ENCODE data around the gene WDR46. TPM values are rescaled to one million over a fixed set of nuclear protein-coding genes. Genes with fewer than 3 reads are reported as not detected.

Gene WDR46
- total RNA-seq, 1 experiment from 2014 or later, result 99.2 TPM

DNA sequence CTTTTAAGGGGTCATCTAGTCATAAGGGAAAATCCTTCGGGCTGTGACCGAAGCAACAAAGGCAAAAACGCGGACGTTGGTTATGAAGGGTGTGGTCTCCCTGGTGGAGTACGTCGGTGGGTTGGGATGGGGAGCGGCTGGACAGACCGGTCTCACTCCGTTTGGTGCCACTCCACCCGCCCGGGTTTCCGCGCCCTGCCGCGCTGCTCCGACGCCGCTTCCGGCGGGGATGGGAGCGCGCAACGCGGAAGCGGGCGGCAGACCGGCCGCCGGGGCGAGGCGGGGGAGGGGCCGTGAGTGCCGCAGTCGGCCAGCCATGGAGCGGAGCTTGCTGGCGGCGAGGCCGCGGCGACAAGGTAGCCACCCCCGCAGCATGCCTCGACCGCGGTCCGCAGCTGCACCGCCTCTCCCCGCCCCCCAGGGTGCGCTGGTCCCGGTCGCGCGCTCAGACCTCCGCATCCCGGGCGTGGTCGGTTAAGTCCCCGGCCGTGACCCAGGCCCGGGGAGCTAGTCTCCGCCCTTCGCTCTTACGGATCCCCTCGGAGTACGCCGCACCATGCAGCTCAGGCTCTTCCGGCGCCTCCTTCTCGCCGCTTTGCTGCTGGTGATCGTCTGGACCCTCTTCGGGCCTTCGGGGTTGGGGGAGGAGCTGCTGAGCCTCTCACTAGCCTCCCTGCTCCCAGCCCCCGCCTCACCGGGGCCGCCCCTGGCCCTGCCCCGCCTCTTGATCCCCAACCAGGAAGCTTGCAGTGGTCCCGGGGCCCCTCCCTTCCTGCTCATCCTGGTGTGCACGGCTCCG lies 12.0 kb downstream of the WDR46 start, which contains the start of gene B3GALT4:
B3GALT4 (plus strand) TSS at position 260 of the 799 bp plus-strand sequence; CDS start at position 557, 297 bp downstream.
- Histone ChIP-seq H2BK5ac (ENCODE audit: insufficient read length, low read length) (no peak within 1 kb of the TSS), H3K4me2 (ENCODE audit: insufficient read depth, insufficient read length, low read length) (peak within 1 kb of the TSS; percentile 85), H4K8ac (replicated peaks; ENCODE audit: insufficient read length, low read depth, low read length) (no peak within 1 kb of the TSS), H3K23ac (ENCODE audit: insufficient read length, low read depth, low read length) (no peak within 1 kb of the TSS), H3K56ac (ENCODE audit: insufficient read length, low read depth, low read length) (no peak within 1 kb of the TSS), H2BK120ac (ENCODE audit: low read depth, low read length, poor library complexity, severe bottlenecking) (no peak within 1 kb of the TSS), H3K18ac (ENCODE audit: insufficient read length, low read depth, low read length) (peak within 1 kb of the TSS; percentile 12), H3K9me3 (ENCODE audit: control insufficient read depth, low read depth, low read length) (no peaks in the 10 kb centered on the region), H3K9ac (ENCODE audit: extremely low read depth, insufficient read length, low read length) (peak within 1 kb of the TSS; percentile 21), H2AFZ (ENCODE audit: low read length) (no peak within 1 kb of the TSS), H3K79me1 (ENCODE audit: insufficient read depth, low read depth, low read length, poor library complexity, severe bottlenecking) (no peaks in the 10 kb centered on the region), H2BK12ac (ENCODE audit: insufficient read length, low read depth, low read length) (no peak within 1 kb of the TSS), H3T11ph (ENCODE audit: low read length) (no peak within 1 kb of the TSS), H2BK20ac (ENCODE audit: low read depth, low read length, poor library complexity, severe bottlenecking) (no peak within 1 kb of the TSS), H3K27ac (ENCODE audit: insufficient read length, low read depth, low read length) (no peak within 1 kb of the TSS), H2AK5ac (ENCODE audit: insufficient read length, low read length) (no peak within 1 kb of the TSS), H3K4me1 (ENCODE audit: insufficient read depth, low read length) (no peaks in the 10 kb centered on the region; the same call in 1 of the 2 replicates), H3K4ac (ENCODE audit: low read depth, low read length) (no peak within 1 kb of the TSS), H4K5ac (ENCODE audit: insufficient read length, low read depth, low read length) (no peak within 1 kb of the TSS), H3K23me2 (ENCODE audit: insufficient read length, low read depth, low read length, poor library complexity, severe bottlenecking) (peaks cover 13% of the 10 kb centered on the region), H2BK15ac (ENCODE audit: low read depth, low read length) (no peak within 1 kb of the TSS), H3K79me2 (ENCODE audit: insufficient read depth, low read length) (peaks cover 22% of the 10 kb centered on the region; the same call in 1 of the 2 replicates), H3K14ac (ENCODE audit: insufficient read depth, low read length) (peak within 1 kb of the TSS; percentile 23), H4K91ac (ENCODE audit: insufficient read length, low read depth, low read length) (no peak within 1 kb of the TSS), H3K27me3 (ENCODE audit: insufficient read depth, low read length) (no peaks in the 10 kb centered on the region), H4K20me1 (ENCODE audit: control insufficient read depth, insufficient read depth, insufficient read length) (no peaks in the 10 kb centered on the region)
- peak within 1 kb of the TSS; percentile 89 to 94 for H3K4me3 Mint-ChIP-seq
- H3K36me3 Mint-ChIP-seq (ENCODE audit: insufficient read depth in 1 of 3, low read depth in 3 of 3), result peaks cover 41 to 80% (median 60%) of the 10 kb centered on the region in 3 experiments
- H3K9me3 Mint-ChIP-seq, result no peaks in the 10 kb centered on the region
- H3K27me3 Mint-ChIP-seq (ENCODE audit: low read depth), result no peaks in the 10 kb centered on the region; the same call in 1 of the 2 replicates
- no CpG with 5 or more reads among the region's 80 CpGs for WGBS (ENCODE audit: extremely low coverage, insufficient read length, low lambda C conversion rate)
- H3K4me1 Mint-ChIP-seq, result peaks cover 39 to 52% of the 10 kb centered on the region in 2 experiments
- peak within 1 kb of the TSS; percentile 87 to 99 (median 97) for H3K27ac Mint-ChIP-seq
- TF ChIP-seq, protein P1, sequence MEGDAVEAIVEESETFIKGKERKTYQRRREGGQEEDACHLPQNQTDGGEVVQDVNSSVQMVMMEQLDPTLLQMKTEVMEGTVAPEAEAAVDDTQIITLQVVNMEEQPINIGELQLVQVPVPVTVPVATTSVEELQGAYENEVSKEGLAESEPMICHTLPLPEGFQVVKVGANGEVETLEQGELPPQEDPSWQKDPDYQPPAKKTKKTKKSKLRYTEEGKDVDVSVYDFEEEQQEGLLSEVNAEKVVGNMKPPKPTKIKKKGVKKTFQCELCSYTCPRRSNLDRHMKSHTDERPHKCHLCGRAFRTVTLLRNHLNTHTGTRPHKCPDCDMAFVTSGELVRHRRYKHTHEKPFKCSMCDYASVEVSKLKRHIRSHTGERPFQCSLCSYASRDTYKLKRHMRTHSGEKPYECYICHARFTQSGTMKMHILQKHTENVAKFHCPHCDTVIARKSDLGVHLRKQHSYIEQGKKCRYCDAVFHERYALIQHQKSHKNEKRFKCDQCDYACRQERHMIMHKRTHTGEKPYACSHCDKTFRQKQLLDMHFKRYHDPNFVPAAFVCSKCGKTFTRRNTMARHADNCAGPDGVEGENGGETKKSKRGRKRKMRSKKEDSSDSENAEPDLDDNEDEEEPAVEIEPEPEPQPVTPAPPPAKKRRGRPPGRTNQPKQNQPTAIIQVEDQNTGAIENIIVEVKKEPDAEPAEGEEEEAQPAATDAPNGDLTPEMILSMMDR (conservative IDR thresholded peaks at IDR 0.05), result peak; percentile 66
- peak; percentile 96 for DNase-seq

All from H9 (cell line).